ENCODE measurements around the gene PTK6.

The PTK6 gene

GRCh38 chr20:63547725-63548480, 10.7 kb upstream of the PTK6 start, which contains the start of gene SRMS:
TSS of gene SRMS (minus strand) at chr20:63547749. CDS start at chr20:63547463, 286 bp downstream.
- no peak within 1 kb of the TSS for H3K4me3 ChIP-seq (ENCODE audit: low read length)
- DNase-seq (ENCODE audit: low read depth): no peak
- no peak for TF ChIP-seq CTCF (conservative IDR thresholded peaks at IDR 0.05; ENCODE audit: low read depth, low read length)

GRCh38 chr20:63546956-63547724, 10.0 kb upstream of the PTK6 start:
- no peak overlapping the region for H3K4me3 ChIP-seq (ENCODE audit: low read length)
- DNase-seq (ENCODE audit: low read depth): no peak
- TF ChIP-seq CTCF (conservative IDR thresholded peaks at IDR 0.05; ENCODE audit: low read depth, low read length): no peak

GRCh38 chr20:63546256-63546955, 9.2 kb upstream of the PTK6 start:
- TF ChIP-seq CTCF (conservative IDR thresholded peaks at IDR 0.05; ENCODE audit: low read depth, low read length): no peak
- DNase-seq (ENCODE audit: low read depth): no peak
- no peak overlapping the region for H3K4me3 ChIP-seq (ENCODE audit: low read length)

GRCh38 chr20:63545814-63546213, 8.6 kb upstream of the PTK6 start:
- TF ChIP-seq CTCF (conservative IDR thresholded peaks at IDR 0.05; ENCODE audit: low read depth, low read length): no peak
- DNase-seq (ENCODE audit: low read depth): no peak
- no peak overlapping the region for H3K4me3 ChIP-seq (ENCODE audit: low read length)

- no peak for DNase-seq (ENCODE audit: low read depth)
- H3K4me3 ChIP-seq (ENCODE audit: low read length): no peak overlapping the region
- no peak for TF ChIP-seq CTCF (conservative IDR thresholded peaks at IDR 0.05; ENCODE audit: low read depth, low read length)
Measured at GRCh38 chr20:63544958-63545516, 7.9 kb upstream of the PTK6 start.

- DNase-seq (ENCODE audit: low read depth): no peak
- no peak for TF ChIP-seq CTCF (conservative IDR thresholded peaks at IDR 0.05; ENCODE audit: low read depth, low read length)
- no peak overlapping the region for H3K4me3 ChIP-seq (ENCODE audit: low read length)
Measured at GRCh38 chr20:63544241-63544957, 7.2 kb upstream of the PTK6 start.
